Omental fat pad (tissue), 4 donors: ENCODE measurements around the gene TOLLIP. TPM values are rescaled to one million over a fixed set of nuclear protein-coding genes. Genes with fewer than 3 reads are reported as not detected.
"Not testable (repeated sequence)": the region's sequence is repeated elsewhere in the genome, so short reads cannot be mapped to it uniquely, and the experiment has no call there.

ENCODE experiments used
- ATAC-seq: fragments of 150-250 bp; one replicate; pipeline ENCODE4 v1.9.1; 2016; ENCODE audit warnings: mild to moderate bottlenecking, moderate library complexity; ENCODE audit not compliant: low FRiP score
- DNase-seq: peaks from one replicate; pipeline ENCODE4 v3.0.0-alpha.2; 2019; ENCODE audit warnings: low spot score
- CTCF ChIP-seq, 3 donors: fragments of 450-650 bp; IDR thresholded peaks; one replicate each; pipeline ENCODE4 v1.5.1; 2016 to 2017; ENCODE audit warnings: antibody characterized with exemption in 3 of 3, mild to moderate bottlenecking in 3 of 3, moderate library complexity in 2 of 3
- total RNA-seq, 4 donors: library from RNA; depleted of rRNA; stranded (reverse); fragments of >200 nt; gene quantifications; one replicate each; pipeline ENCODE4 v1.1.0, GENCODE V29; 2016

The TOLLIP gene
- total RNA-seq, 4 donors from 2014 or later = 33.6 to 52.8 (median 39.9) TPM

- TF ChIP-seq CTCF (IDR thresholded peaks at IDR 0.05) = no peak
- DNase-seq = peak; percentile 11
- no peak for ATAC-seq
These were observed 37.4 kb upstream of the TOLLIP start for GRCh38 chr11:1346669-1347390.

GRCh38 chr11:1345737-1346513, 36.5 kb upstream of the TOLLIP start:
- no peak for TF ChIP-seq CTCF (IDR thresholded peaks at IDR 0.05)
- peak; percentile 16 for DNase-seq
- no peak for ATAC-seq

GRCh38 chr11:1344056-1344635, 34.7 kb upstream of the TOLLIP start:
- TF ChIP-seq CTCF (IDR thresholded peaks at IDR 0.05) = no peak
- ATAC-seq (no peak), DNase-seq (peak; percentile 20)

- no peak for TF ChIP-seq CTCF (IDR thresholded peaks at IDR 0.05)
- ATAC-seq (no peak), DNase-seq (no peak)
These were observed 34.1 kb upstream of the TOLLIP start for GRCh38 chr11:1343391-1344055.

- TF ChIP-seq CTCF (IDR thresholded peaks at IDR 0.05) = no peak
- peak; percentile 6 for DNase-seq
- ATAC-seq = no peak
These were observed 33.5 kb upstream of the TOLLIP start for GRCh38 chr11:1342946-1343345.

GRCh38 chr11:1341928-1342524, 32.6 kb upstream of the TOLLIP start:
- TF ChIP-seq CTCF (IDR thresholded peaks at IDR 0.05) = no peak
- no peak for ATAC-seq
- peak; percentile 21 for DNase-seq

- DNase-seq = peak; percentile 17
- not testable (repeated sequence) for ATAC-seq
These were observed 31.8 kb upstream of the TOLLIP start for GRCh38 chr11:1341226-1341625.
